Loucy (cell line): ENCODE measurements around the gene SPIN1.

ENCODE experiments used
- EZH2phosphoT487 ChIP-seq: fragments of 200-600 bp; IDR thresholded peaks from 2 replicates; pipeline ENCODE4 v1.6.1; 2018; ENCODE audit warnings: antibody characterized with exemption, mild to moderate bottlenecking, moderate library complexity, borderline replicate concordance
- TF ChIP-seq, protein P1 (sequence below): fragments of 200-600 bp; sonication (generic); conservative IDR thresholded peaks from 2 replicates; pipeline ENCODE4 v1.5.1; 2014; ENCODE audit warnings: mild to moderate bottlenecking, antibody characterized with exemption, low read length

DNA sequence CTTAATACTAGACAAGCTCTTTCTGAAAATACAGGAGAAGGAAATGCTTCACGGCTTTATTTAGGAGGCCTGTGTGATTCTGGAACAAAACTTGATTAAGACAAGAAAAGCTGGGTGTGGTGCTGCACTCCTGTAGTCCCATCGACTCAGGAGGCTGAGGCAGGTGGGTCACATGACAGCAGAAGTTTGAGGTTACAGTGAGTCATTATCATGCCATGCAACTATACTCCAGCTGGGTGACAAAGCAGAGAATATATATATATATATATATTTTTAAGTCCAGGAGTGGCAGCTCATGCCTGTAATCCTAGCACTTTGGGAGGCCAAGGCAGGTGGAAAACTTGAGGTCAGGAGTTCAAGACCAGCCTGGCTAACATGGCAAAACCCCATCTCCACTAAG is 33.1 kb upstream of the SPIN1 start:
- TF ChIP-seq, protein P1, sequence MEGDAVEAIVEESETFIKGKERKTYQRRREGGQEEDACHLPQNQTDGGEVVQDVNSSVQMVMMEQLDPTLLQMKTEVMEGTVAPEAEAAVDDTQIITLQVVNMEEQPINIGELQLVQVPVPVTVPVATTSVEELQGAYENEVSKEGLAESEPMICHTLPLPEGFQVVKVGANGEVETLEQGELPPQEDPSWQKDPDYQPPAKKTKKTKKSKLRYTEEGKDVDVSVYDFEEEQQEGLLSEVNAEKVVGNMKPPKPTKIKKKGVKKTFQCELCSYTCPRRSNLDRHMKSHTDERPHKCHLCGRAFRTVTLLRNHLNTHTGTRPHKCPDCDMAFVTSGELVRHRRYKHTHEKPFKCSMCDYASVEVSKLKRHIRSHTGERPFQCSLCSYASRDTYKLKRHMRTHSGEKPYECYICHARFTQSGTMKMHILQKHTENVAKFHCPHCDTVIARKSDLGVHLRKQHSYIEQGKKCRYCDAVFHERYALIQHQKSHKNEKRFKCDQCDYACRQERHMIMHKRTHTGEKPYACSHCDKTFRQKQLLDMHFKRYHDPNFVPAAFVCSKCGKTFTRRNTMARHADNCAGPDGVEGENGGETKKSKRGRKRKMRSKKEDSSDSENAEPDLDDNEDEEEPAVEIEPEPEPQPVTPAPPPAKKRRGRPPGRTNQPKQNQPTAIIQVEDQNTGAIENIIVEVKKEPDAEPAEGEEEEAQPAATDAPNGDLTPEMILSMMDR = no peak
- no peak for TF ChIP-seq EZH2phosphoT487
